NCI-H226 (cell line): ENCODE measurements around the gene SMIM5.

Experiments
- DNase-seq: peaks from one replicate; pipeline ENCODE4 v3.0.0-alpha.2; 2015

SMIM5 gene

GRCh38 chr17:75642182-75642783 is 9.0 kb downstream of the SMIM5 start:
- no peak for DNase-seq

GRCh38 chr17:75642784-75643642 is 9.8 kb downstream of the SMIM5 start:
- no peak for DNase-seq

GRCh38 chr17:75643643-75644017 is 10.4 kb downstream of the SMIM5 start:
- DNase-seq: no peak

- peak; percentile 98 for DNase-seq
Observed at GRCh38 chr17:75645501-75645888, 12.3 kb downstream of the SMIM5 start.

- DNase-seq: peak; percentile 97
Observed at GRCh38 chr17:75645889-75646637, 12.8 kb downstream of the SMIM5 start.

- no peak for DNase-seq
Observed at GRCh38 chr17:75646638-75646992, 13.4 kb downstream of the SMIM5 start.

- no peak for DNase-seq
Observed at GRCh38 chr17:75647061-75647460, 13.8 kb downstream of the SMIM5 start.

GRCh38 chr17:75647921-75648320 is 14.7 kb downstream of the SMIM5 start:
- no peak for DNase-seq

DNA sequence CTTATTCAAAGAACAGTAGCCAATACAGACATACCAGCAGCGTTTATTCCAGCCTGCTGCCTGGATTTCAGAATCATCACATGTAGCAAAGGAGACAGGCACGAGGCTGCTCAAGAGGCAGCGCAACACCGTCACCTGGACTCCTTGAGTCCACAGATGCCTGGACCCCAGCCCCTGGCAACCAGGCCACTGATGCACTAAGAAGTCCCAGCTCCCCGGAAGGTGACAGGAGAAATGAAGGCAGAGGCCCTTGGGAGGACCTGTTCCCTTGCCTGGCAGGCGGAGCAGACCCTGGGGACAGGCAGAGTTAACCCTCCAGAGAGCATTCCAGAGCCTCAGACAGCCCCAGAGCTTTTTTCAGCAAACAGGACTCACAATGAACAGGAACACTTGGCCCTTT is 16.5 kb downstream of the SMIM5 start:
- no peak for DNase-seq

DNA sequence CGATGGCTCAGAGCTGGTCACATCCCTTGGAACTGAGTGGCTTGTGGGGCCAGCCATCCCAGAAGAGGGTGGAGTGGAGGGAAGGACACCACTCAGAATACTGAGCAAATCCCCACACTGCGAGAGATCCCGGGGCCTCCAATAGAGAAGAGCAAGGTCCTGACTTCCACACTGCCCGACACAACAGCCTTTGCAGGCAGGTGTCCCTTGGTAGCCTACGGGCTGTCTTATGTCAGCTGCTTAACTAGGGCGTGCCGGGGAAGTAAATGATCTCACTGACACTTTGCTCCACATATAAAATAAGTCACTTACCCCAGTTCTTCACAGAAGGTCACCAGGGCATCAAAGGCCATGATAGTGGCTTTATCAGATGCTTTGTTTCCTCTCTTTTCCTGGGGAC is 17.6 kb downstream of the SMIM5 start:
- no peak for DNase-seq

GRCh38 chr17:75652341-75652740 is 19.1 kb downstream of the SMIM5 start:
- no peak for DNase-seq

- peak; percentile 33 for DNase-seq
Observed at GRCh38 chr17:75652934-75653549, 19.8 kb downstream of the SMIM5 start.

GRCh38 chr17:75654176-75654575 is 20.9 kb downstream of the SMIM5 start:
- DNase-seq: peak; percentile 15

DNA sequence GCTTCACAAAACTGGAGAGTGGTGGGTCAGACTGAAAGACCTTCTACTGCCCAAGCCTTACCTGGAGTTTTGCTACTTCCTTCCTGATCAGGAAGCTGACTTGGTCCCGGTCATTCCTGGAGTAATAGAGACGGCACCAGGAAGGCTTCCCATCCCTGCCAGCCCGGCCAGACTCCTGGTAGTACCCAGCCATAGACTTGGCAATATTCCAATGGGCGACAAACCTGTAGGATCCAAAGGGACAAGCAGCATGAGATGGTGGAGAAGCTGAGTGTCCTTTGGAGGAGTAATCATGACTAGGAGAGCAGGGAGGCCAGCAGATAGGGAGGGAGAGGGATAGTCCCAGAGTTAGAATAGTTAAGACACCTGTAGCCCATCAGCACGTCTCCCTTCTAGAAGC is 25.0 kb downstream of the SMIM5 start:
- no peak for DNase-seq

DNA sequence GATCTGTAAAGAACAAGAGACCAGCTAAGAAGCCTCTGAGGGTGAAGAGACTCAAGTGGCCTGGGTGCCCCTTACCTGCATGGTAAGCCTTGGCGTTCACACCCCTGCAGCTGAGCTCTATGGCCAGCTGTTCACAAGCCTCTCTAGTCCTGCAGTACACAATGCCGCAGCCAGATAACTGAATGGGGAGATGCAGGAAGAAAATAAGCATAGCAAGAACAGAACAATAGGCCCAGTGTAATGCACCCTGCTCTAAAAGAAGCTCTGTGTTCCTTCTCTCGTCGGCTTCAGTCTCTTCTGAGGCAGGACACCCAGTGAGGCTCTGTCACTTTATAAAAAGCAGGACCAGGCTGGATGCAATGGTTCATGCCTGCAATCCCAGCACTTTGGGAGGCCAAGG is 28.3 kb downstream of the SMIM5 start:
- DNase-seq: no peak

GRCh38 chr17:75662511-75662910 is 29.3 kb downstream of the SMIM5 start:
- DNase-seq: no peak

DNA sequence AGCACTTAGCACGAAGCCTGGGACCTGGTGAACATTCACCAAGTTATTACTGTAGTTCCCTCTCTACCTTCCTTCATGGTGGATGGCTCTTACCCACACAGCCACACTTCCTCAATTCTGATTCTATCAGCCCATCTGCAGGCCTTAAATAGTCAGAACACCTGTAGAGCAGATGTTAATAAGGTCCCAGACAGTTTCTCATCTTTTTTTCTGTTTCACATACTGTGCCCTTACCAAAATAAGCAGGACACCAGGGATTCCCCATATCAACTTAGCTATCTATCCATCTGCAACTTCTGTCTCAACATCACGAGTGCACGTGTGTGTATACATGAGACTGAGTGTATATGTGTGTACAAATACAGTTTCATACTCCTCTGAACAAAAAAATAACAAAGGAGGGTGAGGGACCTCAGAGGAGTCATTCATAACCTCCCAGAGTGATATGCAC is 30.9 kb downstream of the SMIM5 start:
- no peak for DNase-seq

- no peak for DNase-seq
Observed at GRCh38 chr17:75665981-75666380, 32.7 kb downstream of the SMIM5 start.

- DNase-seq: peak; percentile 95
Observed at GRCh38 chr17:75666959-75667790, 33.9 kb downstream of the SMIM5 start, which contains the start of the genes RECQL5 and SAP30BP. RECQL5 (minus strand) TSS chr17:75667154; CDS start chr17:75666557, 597 bp downstream. SAP30BP (plus strand) TSS chr17:75667338; CDS start chr17:75667373, 35 bp downstream.

GRCh38 chr17:75667825-75668224 is 34.6 kb downstream of the SMIM5 start:
- no peak for DNase-seq

- DNase-seq: no peak
Observed at GRCh38 chr17:75668489-75668888, 35.3 kb downstream of the SMIM5 start.

DNA sequence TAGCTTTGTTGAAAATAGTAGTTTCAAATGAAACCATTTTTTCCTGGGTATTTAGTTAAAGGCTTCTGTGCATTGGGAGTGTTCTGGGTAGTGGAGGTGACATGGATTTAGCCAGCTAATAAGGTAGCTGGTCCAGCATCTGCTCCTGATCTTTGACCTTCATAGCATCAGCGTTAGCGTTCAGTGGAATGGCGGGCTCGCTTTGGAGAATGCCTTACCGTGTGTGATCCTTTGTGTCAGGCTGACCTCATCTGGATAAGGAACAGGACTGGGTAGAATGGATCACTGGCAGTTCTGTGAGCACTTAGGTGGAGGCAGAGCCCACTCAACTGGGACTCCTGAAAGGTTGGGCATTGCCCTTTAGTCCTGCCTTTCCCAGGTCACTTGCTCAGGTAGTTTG is 37.6 kb downstream of the SMIM5 start:
- DNase-seq: no peak
